GM03348 (cell line): ENCODE measurements around the gene HSPA14.
"Not testable (repeated sequence)": the region's sequence is repeated elsewhere in the genome, so short reads cannot be mapped to it uniquely, and the experiment has no call there.

ENCODE experiments used
- DNase-seq: peaks from one replicate; pipeline ENCODE4 v3.0.0; 2012; ENCODE audit warnings: low spot score

The HSPA14 gene

GRCh38 chr10:14884082-14884481 lies 46.0 kb downstream of the HSPA14 start:
- no peak for DNase-seq

GRCh38 chr10:14889318-14889717 lies 51.2 kb downstream of the HSPA14 start:
- no peak for DNase-seq

GRCh38 chr10:14891151-14891550 lies 53.0 kb downstream of the HSPA14 start:
- no peak for DNase-seq

GRCh38 chr10:14904316-14904732 lies 66.2 kb downstream of the HSPA14 start:
- peak; percentile 53 for DNase-seq

- no peak for DNase-seq
Measured at GRCh38 chr10:14904864-14905263, 66.8 kb downstream of the HSPA14 start.

- DNase-seq, result no peak
Measured at GRCh38 chr10:14905890-14906289, 67.8 kb downstream of the HSPA14 start.

GRCh38 chr10:14906765-14907164 lies 68.7 kb downstream of the HSPA14 start:
- no peak for DNase-seq

GRCh38 chr10:14907591-14907990 lies 69.5 kb downstream of the HSPA14 start:
- not testable (repeated sequence) for DNase-seq

- DNase-seq, result no peak
Measured at GRCh38 chr10:14909101-14909500, 71.0 kb downstream of the HSPA14 start.

GRCh38 chr10:14910953-14911352 lies 72.8 kb downstream of the HSPA14 start:
- DNase-seq, result no peak

GRCh38 chr10:14911801-14912200 lies 73.7 kb downstream of the HSPA14 start:
- DNase-seq, result no peak

- no peak for DNase-seq
Measured at GRCh38 chr10:14916600-14916999, 78.5 kb downstream of the HSPA14 start.

- DNase-seq, result no peak
Measured at GRCh38 chr10:14917827-14918226, 79.7 kb downstream of the HSPA14 start.

GRCh38 chr10:14918964-14919363 lies 80.9 kb downstream of the HSPA14 start:
- DNase-seq, result no peak
